B cell (primary cell): ENCODE data around the gene TPMT. TPM values are rescaled to one million over a fixed set of nuclear protein-coding genes. Genes with fewer than 3 reads are reported as not detected.

Source experiments
- ATAC-seq: fragments of 200-7000 bp; cut with Tn5 transposase; one replicate; pipeline ENCODE4 v1.10.0; 2021; ENCODE audit warnings: low read depth, mild to moderate bottlenecking, moderate number of reproducible peaks, moderate library complexity
- CTCF ChIA-PET: fragments of 350-600 bp; sonication (Branson Sonifier 250); formaldehyde crosslinking; loops from one replicate; lab custom pipeline; 2021; ENCODE audit warnings: antibody characterized with exemption, inconsistent platforms; lab: Charles Lee
- POLR2A ChIA-PET: fragments of 350-600 bp; sonication (Branson Sonifier 250); formaldehyde crosslinking; loops from one replicate; lab custom pipeline; 2021; ENCODE audit warnings: antibody characterized with exemption; lab: Charles Lee
- DNase-seq: peaks from one replicate; pipeline ENCODE4 v3.0.0; 2013
- H2AFZ ChIP-seq: 2 replicates; pipeline ENCODE4 v1.6.1; 2012; ENCODE audit warnings: mild to moderate bottlenecking, low read depth, low read length; ENCODE audit not compliant: insufficient read depth, poor library complexity, severe bottlenecking
- H3K27ac ChIP-seq, 2 donors: 1 replicate in 1 of 2; 2 replicates in 1 of 2; pipeline ENCODE4 v1.5.1; 2012 to 2013; ENCODE audit warnings: low read length in 2 of 2, mild to moderate bottlenecking in 2 of 2, moderate library complexity in 1 of 2
- H3K27me3 ChIP-seq, 4 experiments: fragments of 200-600 bp in 1 of 4; sonication (generic) in 1 of 4; replicated peaks in 1 of 4; 1 replicate in 2 of 4; 2 replicates in 2 of 4; pipeline versions ENCODE4 v1.6.1 to v1.7.0; 2013 to 2016; ENCODE audit warnings: low read length in 3 of 4, mild to moderate bottlenecking in 2 of 4, mixed read lengths in 1 of 4, moderate library complexity in 1 of 4; ENCODE audit not compliant: insufficient read depth in 4 of 4, control insufficient read depth in 3 of 4; ENCODE audit errors: control extremely low read depth in 1 of 4
- H3K36me3 ChIP-seq, 2 experiments: replicated peaks in 1 of 2; 1 replicate in 1 of 2; 2 replicates in 1 of 2; pipeline versions ENCODE4 v1.6.1 to v1.7.1; 2013; ENCODE audit warnings: low read length in 1 of 2; ENCODE audit not compliant: insufficient read depth in 2 of 2, control insufficient read depth in 1 of 2; ENCODE audit errors: control extremely low read depth in 1 of 2, extremely low read depth in 1 of 2
- H3K4me1 ChIP-seq, 2 donors: fragments of 200-600 bp in 1 of 2; sonication (generic) in 1 of 2; 1 replicate in 1 of 2; 2 replicates in 1 of 2; pipeline versions ENCODE4 v1.5.1 to v1.6.1; 2013 to 2017; ENCODE audit warnings: low read length in 2 of 2; ENCODE audit not compliant: control insufficient read depth in 2 of 2, insufficient read depth in 2 of 2
- H3K4me2 ChIP-seq: replicated peaks from 2 replicates; pipeline ENCODE3; 2012; ENCODE audit warnings: mild to moderate bottlenecking, low read depth, low read length; ENCODE audit not compliant: poor library complexity, severe bottlenecking
- H3K4me3 ChIP-seq, 5 experiments: fragments of 200-600 bp in 1 of 5; sonication (generic) in 1 of 5; 1 replicate in 3 of 5; 2 replicates in 2 of 5; pipeline versions ENCODE4 v1.5.1 to v1.7.0; 2011 to 2016; ENCODE audit warnings: low read length in 4 of 5, mild to moderate bottlenecking in 4 of 5, low read depth in 2 of 5, control low read depth in 1 of 5, moderate library complexity in 1 of 5; ENCODE audit not compliant: insufficient read depth in 1 of 5; ENCODE audit errors: control extremely low read depth in 1 of 5, extremely low read depth in 1 of 5
- H3K79me2 ChIP-seq: fragments of 200-600 bp; sonication (generic); one replicate; pipeline ENCODE4 v1.6.0; 2016; ENCODE audit warnings: low read length; ENCODE audit not compliant: control insufficient read depth, insufficient read depth
- H3K9ac ChIP-seq: fragments of 200-600 bp; sonication (generic); 2 replicates; pipeline ENCODE4 v1.6.1; 2017; ENCODE audit warnings: mild to moderate bottlenecking, low read length, moderate library complexity
- H3K9me3 ChIP-seq, 3 donors: one replicate each; pipeline versions ENCODE4 v1.6.1 to v1.7.1; 2013; ENCODE audit warnings: low read length in 2 of 3; ENCODE audit not compliant: control insufficient read depth in 2 of 3, insufficient read depth in 1 of 3; ENCODE audit errors: control extremely low read depth in 1 of 3
- H4K20me1 ChIP-seq: 2 replicates; pipeline ENCODE4 v1.6.0; 2012; ENCODE audit warnings: mild to moderate bottlenecking, low read length; ENCODE audit not compliant: insufficient read depth, control insufficient read depth, poor library complexity, severe bottlenecking
- H3K27ac Mint-ChIP-seq: one replicate; pipeline ENCODE4 v1.8.0; 2021; ENCODE audit warnings: mixed read lengths
- H3K27me3 Mint-ChIP-seq: one replicate; pipeline ENCODE4 v1.8.0; 2021; ENCODE audit warnings: mixed read lengths
- H3K4me1 Mint-ChIP-seq: one replicate; pipeline ENCODE4 v1.8.0; 2021; ENCODE audit warnings: mixed read lengths
- H3K4me3 Mint-ChIP-seq: one replicate; pipeline ENCODE4 v1.8.0; 2021; ENCODE audit warnings: mixed read lengths
- H3K9me3 Mint-ChIP-seq: one replicate; pipeline ENCODE4 v1.8.0; 2022; ENCODE audit warnings: mixed read lengths; ENCODE audit not compliant: insufficient read depth
- CTCF ChIP-seq: fragments of 200-600 bp; IDR thresholded peaks from one replicate; pipeline ENCODE4 v1.8.0; 2022; ENCODE audit warnings: antibody characterized with exemption, mild to moderate bottlenecking
- EZH2 ChIP-seq: IDR thresholded peaks from 2 replicates; pipeline ENCODE4 v1.6.1; 2012; ENCODE audit warnings: borderline replicate concordance, low read depth, mild to moderate bottlenecking, moderate library complexity, low read length; ENCODE audit not compliant: insufficient read depth, poor library complexity, severe bottlenecking
- WGBS: methylation state at CpG from one replicate; pipeline ENCODE4 v1.1.5; 2013; ENCODE audit warnings: missing lambda C conversion rate; ENCODE audit not compliant: insufficient coverage; 5-methylcytosine and 5-hydroxymethylcytosine counted together
- intact Hi-C: fragments of 100-400 bp; cut with micrococcal nuclease; formaldehyde crosslinking; loops from one replicate; pipeline ENCODE4 v1.10.0; 2022
- polyA plus RNA-seq: library from polyadenylated mRNA; depleted of rRNA; stranded (reverse); fragments of >200 nt; gene quantifications from 2 replicates; pipeline ENCODE4 v1.2.3, GENCODE V29; 2012
- total RNA-seq, 2 donors: library from RNA; stranded (reverse); fragments of 120-200 nt in 1 of 2; gene quantifications; 1 replicate in 1 of 2; 2 replicates in 1 of 2; pipeline versions ENCODE4 v1.2.3 to v1.2.4, GENCODE V29; 2013 to 2022

Gene TPMT
- total and polyA plus RNA-seq, 2 donors (not counting 1 experiment from before 2014, with no cell fraction given), result 1.9 to 2.5 TPM

GRCh38 chr6:18171871-18172270 lies 17.0 kb upstream of the TPMT start:
- DNase-seq (no peak), ATAC-seq (no peak)
- Mint-ChIP-seq H3K4me1 (peaks cover 8% of the 10 kb centered on the region), H3K9me3 (peaks cover 2% of the 10 kb centered on the region), H3K27ac (no peak overlapping the region), H3K4me3 (no peak overlapping the region), H3K27me3 (no peaks in the 10 kb centered on the region)
- Histone ChIP-seq H2AFZ (no peak overlapping the region), H3K27ac (no peak overlapping the region), H3K9me3 (peaks cover 0 to 5% (median 2%) of the 10 kb centered on the region in 3 donors), H3K27me3 (no peaks in the 10 kb centered on the region), H3K79me2 (peaks cover 8% of the 10 kb centered on the region), H3K36me3 (peaks cover 17 to 43% of the 10 kb centered on the region in 2 experiments), H4K20me1 (no peaks in the 10 kb centered on the region), H3K4me1 (no peaks in the 10 kb centered on the region), H3K4me3 (no peak overlapping the region), H3K9ac (no peak overlapping the region), H3K4me2 (no peak overlapping the region)
- TF ChIP-seq EZH2 (no peak), CTCF (no peak)
- no CpG with 5 or more reads among the region's 7 CpGs for WGBS
- ChIA-PET CTCF (no interaction called here), POLR2A (interaction anchor here (0.6 kb wide), 1 partner anchor 473 kb away, joined by 3 read pairs; no protein-coding TSS in a partner anchor)
- intact Hi-C loops, result no loop called here

- H3K9me3 ChIP-seq, result peaks cover 0 to 5% (median 2%) of the 10 kb centered on the region in 3 donors
- intact Hi-C loops, result no loop called here
- H3K4me1 ChIP-seq, result no peaks in the 10 kb centered on the region
- H3K27ac ChIP-seq, result no peak overlapping the region
- peaks cover 23 to 52% of the 10 kb centered on the region in 2 experiments for H3K36me3 ChIP-seq
- no peak overlapping the region for H3K9ac ChIP-seq
- no peaks in the 10 kb centered on the region for H4K20me1 ChIP-seq
- H3K4me2 ChIP-seq, result no peak overlapping the region
- CTCF ChIA-PET, result no interaction called here
- no peak overlapping the region for H2AFZ ChIP-seq
- H3K27me3 ChIP-seq, result no peaks in the 10 kb centered on the region
- H3K4me1 Mint-ChIP-seq, result no peaks in the 10 kb centered on the region
- H3K27ac Mint-ChIP-seq, result no peak overlapping the region
- TF ChIP-seq CTCF, result no peak
- TF ChIP-seq EZH2, result no peak
- H3K9me3 Mint-ChIP-seq, result no peaks in the 10 kb centered on the region
- WGBS, result no CpG with 5 or more reads among the region's 3 CpGs
- ATAC-seq (no peak), DNase-seq (no peak)
- no peak overlapping the region for H3K4me3 Mint-ChIP-seq
- POLR2A ChIA-PET, result no interaction called here
- H3K4me3 ChIP-seq, result no peak overlapping the region
- H3K79me2 ChIP-seq, result peaks cover 6% of the 10 kb centered on the region
- H3K27me3 Mint-ChIP-seq, result no peaks in the 10 kb centered on the region
Measured at GRCh38 chr6:18168264-18168663, 13.4 kb upstream of the TPMT start.
